WTC11 (cell line): ENCODE data around the gene DACT1.

Experiments used
- CTCF ChIP-seq: fragments of 200-600 bp; IDR thresholded peaks from 2 replicates; pipeline ENCODE4 v1.8.0; 2022; ENCODE audit warnings: antibody characterized with exemption
- JUN ChIP-seq: sonication (generic); formaldehyde crosslinking; IDR thresholded peaks from 2 replicates; pipeline ENCODE4 v1.8.0; 2023; ENCODE audit warnings: mild to moderate bottlenecking, missing genetic modification reagents
- NFYB ChIP-seq: sonication (generic); formaldehyde crosslinking; conservative IDR thresholded peaks from 2 replicates; pipeline ENCODE4 v1.8.0; 2022; ENCODE audit warnings: low read depth, missing genetic modification reagents
- NR2C2 ChIP-seq: sonication (generic); formaldehyde crosslinking; IDR thresholded peaks from 2 replicates; pipeline ENCODE4 v1.8.0; 2022; ENCODE audit warnings: mild to moderate bottlenecking, missing genetic modification reagents
- ZNF263 ChIP-seq: sonication (generic); formaldehyde crosslinking; IDR thresholded peaks from 2 replicates; pipeline ENCODE4 v1.8.1; 2022; ENCODE audit warnings: low read depth, mild to moderate bottlenecking, moderate library complexity, missing genetic modification reagents
- ZNF671 ChIP-seq: fragments of 250-450 bp; sonication (Bioruptor Pico); IDR thresholded peaks from 2 replicates; pipeline ENCODE4 v1.8.0; 2021; ENCODE audit warnings: mild to moderate bottlenecking

GRCh38 chr14:58645641-58646040 lies 7.9 kb downstream of the DACT1 start:
- TF ChIP-seq NFYB (CRISPR knock-in tag) (no peak), ZNF671 (CRISPR knock-in tag) (no peak), JUN (CRISPR knock-in tag) (no peak), NR2C2 (CRISPR knock-in tag) (no peak), CTCF (no peak), ZNF263 (no peak)
